Caco-2 (cell line): Measurements from ENCODE around the gene AAMDC. TPM values are rescaled to one million over a fixed set of nuclear protein-coding genes. Genes with fewer than 3 reads are reported as not detected.
"Not testable (repeated sequence)": the region's sequence is repeated elsewhere in the genome, so short reads cannot be mapped to it uniquely, and the experiment has no call there.

Experiments used
- BruUV-seq: library from RNA; stranded (reverse); fragments of 400-500 nt; replicated peaks from 2 replicates; lab custom pipeline; 2021; lab: Mats Ljungman, UMichigan
- CTCF ChIA-PET: fragments of 300-600 bp; sonication (Branson Sonifier 250); formaldehyde crosslinking; loops from one replicate; lab custom pipeline; 2022; ENCODE audit warnings: antibody characterized with exemption; lab: Charles Lee
- POLR2A ChIA-PET: fragments of 300-600 bp; sonication (Branson Sonifier 250); formaldehyde crosslinking; loops from one replicate; lab custom pipeline; 2022; ENCODE audit warnings: antibody characterized with exemption; lab: Charles Lee
- DNase-seq, 2 experiments: peaks; one replicate each; pipeline versions ENCODE4 v3.0.0 to v3.0.0-alpha.2; 2020 to 2022
- H3K27me3 ChIP-seq: replicated peaks from 2 replicates; pipeline ENCODE4 v1.6.0; 2011; ENCODE audit warnings: low read length; ENCODE audit not compliant: control insufficient read depth, insufficient read depth
- H3K36me3 ChIP-seq: 2 replicates; pipeline ENCODE4 v1.5.1; 2011; ENCODE audit warnings: low read length; ENCODE audit not compliant: control insufficient read depth, insufficient read depth
- H3K4me1 ChIP-seq: fragments of 250-450 bp; sonication (Bioruptor Pico); 2 replicates; pipeline ENCODE4 v1.5.1; 2020; ENCODE audit warnings: mild to moderate bottlenecking
- H3K4me3 ChIP-seq: 2 replicates; pipeline ENCODE4 v1.5.1; 2011; ENCODE audit warnings: low read depth, mild to moderate bottlenecking, control low read depth, low read length
- H3K9me3 ChIP-seq: fragments of 250-450 bp; sonication (Bioruptor Pico); 2 replicates; pipeline ENCODE4 v1.5.1; 2020; ENCODE audit warnings: mild to moderate bottlenecking, moderate library complexity
- H3K27ac Mint-ChIP-seq: one replicate; pipeline ENCODE4 v1.8.0; 2022; ENCODE audit warnings: mixed read lengths; ENCODE audit not compliant: unreplicated experiment
- H3K27me3 Mint-ChIP-seq: one replicate; pipeline ENCODE4 v1.8.0; 2022; ENCODE audit warnings: mixed read lengths; ENCODE audit not compliant: insufficient read depth, unreplicated experiment
- H3K36me3 Mint-ChIP-seq: one replicate; pipeline ENCODE4 v1.8.0; 2022; ENCODE audit warnings: mild to moderate bottlenecking, mixed read lengths; ENCODE audit not compliant: insufficient read depth, unreplicated experiment
- H3K4me1 Mint-ChIP-seq: one replicate; pipeline ENCODE4 v1.8.0; 2022; ENCODE audit warnings: low read depth, mixed read lengths; ENCODE audit not compliant: unreplicated experiment
- H3K4me3 Mint-ChIP-seq: one replicate; pipeline ENCODE4 v1.8.0; 2022; ENCODE audit warnings: mild to moderate bottlenecking, moderate library complexity, mixed read lengths; ENCODE audit not compliant: unreplicated experiment
- H3K9me3 Mint-ChIP-seq: one replicate; pipeline ENCODE4 v1.8.0; 2022; ENCODE audit warnings: mixed read lengths; ENCODE audit not compliant: unreplicated experiment
- CTCF ChIP-seq, 2 experiments: fragments of 200-600 bp in 1 of 2; IDR thresholded peaks; 1 replicate in 1 of 2; 2 replicates in 1 of 2; pipeline versions ENCODE4 v1.5.1 to v1.8.0; 2011 to 2022; ENCODE audit warnings: antibody characterized with exemption in 1 of 2, control low read depth in 1 of 2, inconsistent platforms in 1 of 2, low read depth in 1 of 2, low read length in 1 of 2, mild to moderate bottlenecking in 1 of 2, moderate library complexity in 1 of 2; ENCODE audit not compliant: insufficient read depth in 1 of 2, severe bottlenecking in 1 of 2, unreplicated experiment in 1 of 2
- intact Hi-C: fragments of 100-400 bp; cut with micrococcal nuclease; formaldehyde crosslinking; loops from one replicate; pipeline ENCODE4 v1.10.0; 2022; ENCODE audit not compliant: unreplicated experiment
- total RNA-seq: library from RNA; stranded (reverse); gene quantifications from 2 replicates; pipeline ENCODE4 v1.2.3, GENCODE V29; 2022

The AAMDC gene
- total RNA-seq, 1 experiment from 2014 or later = 89.7 TPM

- POLR2A ChIA-PET, H3K4me3 Mint-ChIP-seq, CTCF ChIA-PET, BruUV-seq, H3K4me1 Mint-ChIP-seq, H3K4me1 ChIP-seq, H3K9me3 ChIP-seq, DNase-seq, H3K27me3 ChIP-seq, H3K9me3 Mint-ChIP-seq, H3K4me3 ChIP-seq, H3K36me3 ChIP-seq, H3K27me3 Mint-ChIP-seq: not testable (repeated sequence)
- Mint-ChIP-seq H3K36me3 (peaks cover 75% of the 10 kb centered on the region), H3K27ac (peak overlapping the region; percentile 50)
- intact Hi-C loops = loop anchor here (10.0 kb wide), 1 partner anchor 224 kb away; no protein-coding TSS in a partner anchor
Observed at GRCh38 chr11:77890619-77891056, 69.7 kb downstream of the AAMDC start.

GRCh38 chr11:77891256-77891655, 70.3 kb downstream of the AAMDC start:
- H3K4me3 ChIP-seq, H3K27me3 ChIP-seq, H3K36me3 ChIP-seq, DNase-seq, H3K9me3 ChIP-seq, H3K4me3 Mint-ChIP-seq, H3K4me1 Mint-ChIP-seq, H3K9me3 Mint-ChIP-seq, H3K27me3 Mint-ChIP-seq, BruUV-seq, H3K4me1 ChIP-seq, POLR2A ChIA-PET, CTCF ChIA-PET: not testable (repeated sequence)
- intact Hi-C loops = loop anchor here (10.0 kb wide), 1 partner anchor 224 kb away; no protein-coding TSS in a partner anchor
- Mint-ChIP-seq H3K36me3 (peaks cover 71% of the 10 kb centered on the region), H3K27ac (peak overlapping the region; percentile 50)

- H3K4me3 Mint-ChIP-seq = not testable (repeated sequence)
Observed at GRCh38 chr11:77891703-77892102, 70.8 kb downstream of the AAMDC start.

GRCh38 chr11:77894949-77895348, 74.0 kb downstream of the AAMDC start:
- H3K27me3 Mint-ChIP-seq, BruUV-seq, H3K9me3 Mint-ChIP-seq, H3K4me3 ChIP-seq, H3K4me1 Mint-ChIP-seq, H3K27me3 ChIP-seq, H3K4me3 Mint-ChIP-seq, H3K9me3 ChIP-seq, H3K36me3 ChIP-seq, H3K27ac Mint-ChIP-seq, POLR2A ChIA-PET, CTCF ChIA-PET, DNase-seq, H3K4me1 ChIP-seq: not testable (repeated sequence)
- H3K36me3 Mint-ChIP-seq = peaks cover 75% of the 10 kb centered on the region
- intact Hi-C loops = loop anchor here (10.0 kb wide), 1 partner anchor 220 kb away; no protein-coding TSS in a partner anchor

More at GRCh38 chr11:77891703-77892102, 70.8 kb downstream of the AAMDC start:
- H3K36me3 ChIP-seq, H3K9me3 Mint-ChIP-seq, H3K27me3 ChIP-seq, BruUV-seq, H3K4me3 ChIP-seq, CTCF ChIA-PET, DNase-seq, H3K27me3 Mint-ChIP-seq, H3K4me1 ChIP-seq, H3K4me1 Mint-ChIP-seq, H3K9me3 ChIP-seq, H3K27ac Mint-ChIP-seq: not testable (repeated sequence)
- peaks cover 70% of the 10 kb centered on the region for H3K36me3 Mint-ChIP-seq
- intact Hi-C loops = loop anchor here (10.0 kb wide), 1 partner anchor 223 kb away; no protein-coding TSS in a partner anchor
- POLR2A ChIA-PET = interaction anchor here (0.6 kb wide), 1 partner anchor 68 kb away, joined by 8 read pairs; no protein-coding TSS in a partner anchor

GRCh38 chr11:77908835-77909234, 87.9 kb downstream of the AAMDC start:
- no peaks in the 10 kb centered on the region for H3K27me3 Mint-ChIP-seq
- H3K4me3 Mint-ChIP-seq = no peak overlapping the region
- no peak overlapping the region for H3K27ac Mint-ChIP-seq
- Histone ChIP-seq H3K27me3 (no peaks in the 10 kb centered on the region), H3K4me3 (no peak overlapping the region), H3K4me1 (no peaks in the 10 kb centered on the region), H3K36me3 (no peaks in the 10 kb centered on the region), H3K9me3 (no peaks in the 10 kb centered on the region)
- H3K9me3 Mint-ChIP-seq = no peaks in the 10 kb centered on the region
- POLR2A ChIA-PET = no interaction called here
- no peak for TF ChIP-seq CTCF (IDR thresholded peaks at IDR 0.05; ENCODE audit: insufficient read depth in 1 of 2, low read depth in 1 of 2, low read length in 1 of 2, severe bottlenecking in 1 of 2, unreplicated experiment in 1 of 2)
- no peaks in the 10 kb centered on the region for H3K4me1 Mint-ChIP-seq
- CTCF ChIA-PET = no interaction called here
- intact Hi-C loops = no loop called here
- BruUV-seq = no TSS peak
- H3K36me3 Mint-ChIP-seq = peaks cover 20% of the 10 kb centered on the region
- no peak for DNase-seq
